Adrenal gland (tissue), 5 donors: Measurements from ENCODE around the gene CKM.

Experiments used
- POLR2A ChIP-seq, 2 donors: fragments of 450-650 bp; IDR thresholded peaks; one replicate each; pipeline ENCODE4 v1.6.1; 2017; ENCODE audit warnings: antibody characterized with exemption in 2 of 2, mild to moderate bottlenecking in 2 of 2, moderate library complexity in 1 of 2
- TF ChIP-seq, protein P1 (sequence below), 6 experiments: fragments of 450-650 bp in 4 of 6; fragments of 200-600 bp in 2 of 6; sonication (generic) in 1 of 6; IDR thresholded peaks; 1 replicate in 5 of 6; 2 replicates in 1 of 6; pipeline versions ENCODE4 v1.5.1 to v1.8.0; 2016 to 2021; ENCODE audit warnings: antibody characterized with exemption in 6 of 6, mild to moderate bottlenecking in 2 of 6, moderate library complexity in 1 of 6
- donor health status: DM: no; HTN: no; CAD: no.

DNA sequence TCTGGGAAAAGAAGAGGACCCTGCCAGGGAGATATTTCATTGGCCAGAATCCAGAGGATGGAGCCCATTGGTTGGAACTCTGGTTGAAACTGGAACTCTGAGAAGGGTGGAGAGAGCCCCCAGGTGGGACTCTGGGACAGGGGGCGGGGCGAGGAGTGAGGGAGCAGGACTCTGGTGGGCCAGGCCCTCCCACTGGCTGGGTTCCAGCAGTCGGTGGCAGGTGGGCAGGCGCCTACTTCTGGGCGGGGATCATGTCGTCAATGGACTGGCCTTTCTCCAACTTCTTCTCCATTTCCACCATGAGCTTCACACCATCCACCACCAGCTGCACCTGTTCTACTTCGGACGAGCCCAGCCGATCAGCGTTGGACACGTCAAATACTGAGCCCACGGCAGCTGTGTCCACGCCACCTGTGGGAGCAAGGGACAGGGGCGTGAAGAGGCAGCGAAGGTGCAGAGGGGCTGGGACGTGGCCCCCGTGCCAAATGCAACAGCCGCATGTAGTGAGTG is 16.1 kb downstream of the CKM start:
- TF ChIP-seq, protein P1, sequence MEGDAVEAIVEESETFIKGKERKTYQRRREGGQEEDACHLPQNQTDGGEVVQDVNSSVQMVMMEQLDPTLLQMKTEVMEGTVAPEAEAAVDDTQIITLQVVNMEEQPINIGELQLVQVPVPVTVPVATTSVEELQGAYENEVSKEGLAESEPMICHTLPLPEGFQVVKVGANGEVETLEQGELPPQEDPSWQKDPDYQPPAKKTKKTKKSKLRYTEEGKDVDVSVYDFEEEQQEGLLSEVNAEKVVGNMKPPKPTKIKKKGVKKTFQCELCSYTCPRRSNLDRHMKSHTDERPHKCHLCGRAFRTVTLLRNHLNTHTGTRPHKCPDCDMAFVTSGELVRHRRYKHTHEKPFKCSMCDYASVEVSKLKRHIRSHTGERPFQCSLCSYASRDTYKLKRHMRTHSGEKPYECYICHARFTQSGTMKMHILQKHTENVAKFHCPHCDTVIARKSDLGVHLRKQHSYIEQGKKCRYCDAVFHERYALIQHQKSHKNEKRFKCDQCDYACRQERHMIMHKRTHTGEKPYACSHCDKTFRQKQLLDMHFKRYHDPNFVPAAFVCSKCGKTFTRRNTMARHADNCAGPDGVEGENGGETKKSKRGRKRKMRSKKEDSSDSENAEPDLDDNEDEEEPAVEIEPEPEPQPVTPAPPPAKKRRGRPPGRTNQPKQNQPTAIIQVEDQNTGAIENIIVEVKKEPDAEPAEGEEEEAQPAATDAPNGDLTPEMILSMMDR (IDR thresholded peaks at IDR 0.05): no peak
- TF ChIP-seq POLR2A (IDR thresholded peaks at IDR 0.05): no peak
